K562 (cell line): ENCODE results near the gene DGKA. TPM values are rescaled to one million over a fixed set of nuclear protein-coding genes. Genes with fewer than 3 reads are reported as not detected.

Experiments used
- CBX8 ChIP-seq: fragments of 200-600 bp; sonication (generic); IDR thresholded peaks from 2 replicates; pipeline ENCODE4 v1.6.1; 2012; ENCODE audit warnings: borderline replicate concordance, mixed run types, low read depth, mild to moderate bottlenecking, moderate library complexity, mixed read lengths, low read length, control low read depth, inconsistent platforms; ENCODE audit not compliant: poor library complexity, severe bottlenecking; ENCODE audit errors: extremely low read depth
- MEF2D ChIP-seq: conservative IDR thresholded peaks from 2 replicates; pipeline ENCODE4 v1.6.1; 2016; ENCODE audit warnings: low read depth, missing genetic modification characterization, missing compliant biosample characterization
- REST ChIP-seq, 2 experiments: fragments of 450-650 bp; formaldehyde crosslinking in 1 of 2; IDR thresholded peaks; 2 replicates each; pipeline versions ENCODE4 v1.4.0 to v1.6.1; 2014 to 2020; ENCODE audit warnings: mild to moderate bottlenecking in 2 of 2, borderline replicate concordance in 1 of 2, low read depth in 1 of 2
- ZNF79 ChIP-seq: fragments of 250-450 bp; sonication (Bioruptor Pico); IDR thresholded peaks from 2 replicates; pipeline ENCODE4 v1.4.0; 2020; ENCODE audit warnings: low read depth, mild to moderate bottlenecking, moderate library complexity
- polyA plus RNA-seq, 8 experiments: library from polyadenylated mRNA; depleted of rRNA in 4 of 8; stranded (reverse) in 5 of 8; unstranded in 3 of 8; fragments of >200 nt; fragmentation: Nextera tagmentation in 2 of 8; fragmentation: Illumina TruSeq in 1 of 8; extraction: Ambion mirVana in 2 of 8; extraction: Trizol in 1 of 8; gene quantifications; 2 replicates each; pipeline versions ENCODE4 v1.2.1 to v1.2.3, GENCODE V29; 2011 to 2014; ENCODE audit warnings: inconsistent platforms in 1 of 8, missing spikeins in 1 of 8
- total RNA-seq, 7 experiments: library from RNA; depleted of rRNA in 6 of 7; stranded (reverse); fragments of >200 nt in 6 of 7; fragmentation: Illumina TruSeq in 2 of 7; extraction: Trizol in 2 of 7; gene quantifications; 2 replicates each; pipeline versions ENCODE4 v1.2.1 to v1.2.3, GENCODE V29; 2011 to 2021; ENCODE audit warnings: low replicate concordance in 1 of 7
- TF ChIP-seq, protein P1 (sequence below): sonication (generic); formaldehyde crosslinking; IDR thresholded peaks from 2 replicates; pipeline ENCODE4 v1.8.0; 2023; ENCODE audit warnings: missing genetic modification reagents, mild to moderate bottlenecking, borderline replicate concordance
- TF ChIP-seq, protein P2 (sequence below): fragments of 250-450 bp; sonication (Bioruptor Pico); IDR thresholded peaks from 2 replicates; pipeline ENCODE4 v1.4.0; 2020; ENCODE audit warnings: mild to moderate bottlenecking, moderate library complexity, borderline replicate concordance

DGKA gene
- total and polyA plus RNA-seq, 9 of the 15 experiments (the other 6 are each of a cell fraction or from before 2014, with no cell fraction given), result 3.4 to 12.4 (median 6.2) TPM

DNA sequence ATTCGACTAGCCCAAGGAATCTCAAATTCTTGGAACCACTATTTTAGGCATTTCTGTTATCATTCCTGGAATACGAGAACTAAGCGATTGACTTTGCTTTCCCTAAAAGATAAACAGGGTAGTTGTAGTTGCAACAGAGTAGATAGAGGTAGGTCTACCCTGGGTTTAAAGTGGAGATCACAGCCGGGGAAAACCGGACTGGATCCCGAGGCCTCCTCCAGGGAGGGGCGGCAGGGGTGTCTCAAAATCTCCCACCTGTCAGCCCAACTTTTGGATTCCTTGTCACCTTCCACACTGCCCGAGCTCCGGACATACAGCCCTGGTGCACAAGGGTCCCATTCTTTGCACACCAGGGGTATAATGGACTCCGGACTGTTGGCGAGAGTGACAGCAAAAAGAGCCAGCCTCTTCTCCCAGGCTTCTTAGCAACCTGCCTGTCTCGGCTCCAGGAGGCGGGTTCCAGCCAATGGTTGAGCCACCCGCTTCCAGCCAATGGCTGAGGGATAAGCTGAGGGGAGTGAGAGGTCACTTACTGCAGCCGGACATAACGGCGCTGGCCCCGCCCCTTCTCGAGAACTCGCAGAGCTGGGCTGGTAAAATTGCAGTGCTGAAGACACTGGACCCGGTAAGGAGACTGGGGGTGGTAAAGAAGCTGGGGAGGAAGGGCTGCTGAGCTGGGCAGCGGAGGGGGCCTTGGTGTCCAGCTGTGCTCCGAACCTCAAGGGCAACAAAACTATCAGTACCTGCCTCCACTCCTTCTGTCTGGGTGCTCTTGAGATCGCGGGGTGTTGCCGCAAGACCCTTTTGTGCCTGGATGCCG, 66.0 kb downstream of the DGKA start, which contains the start of gene SUOX (continued):
- TF ChIP-seq REST (IDR thresholded peaks at IDR 0.05; ENCODE audit: borderline replicate concordance), result peak; percentile 71
- no peak for TF ChIP-seq REST (CRISPR knock-in tag; IDR thresholded peaks at IDR 0.05; ENCODE audit: low read depth)
- no peak for TF ChIP-seq ZNF79
- TF ChIP-seq CBX8, result no peak
- TF ChIP-seq, protein P1, sequence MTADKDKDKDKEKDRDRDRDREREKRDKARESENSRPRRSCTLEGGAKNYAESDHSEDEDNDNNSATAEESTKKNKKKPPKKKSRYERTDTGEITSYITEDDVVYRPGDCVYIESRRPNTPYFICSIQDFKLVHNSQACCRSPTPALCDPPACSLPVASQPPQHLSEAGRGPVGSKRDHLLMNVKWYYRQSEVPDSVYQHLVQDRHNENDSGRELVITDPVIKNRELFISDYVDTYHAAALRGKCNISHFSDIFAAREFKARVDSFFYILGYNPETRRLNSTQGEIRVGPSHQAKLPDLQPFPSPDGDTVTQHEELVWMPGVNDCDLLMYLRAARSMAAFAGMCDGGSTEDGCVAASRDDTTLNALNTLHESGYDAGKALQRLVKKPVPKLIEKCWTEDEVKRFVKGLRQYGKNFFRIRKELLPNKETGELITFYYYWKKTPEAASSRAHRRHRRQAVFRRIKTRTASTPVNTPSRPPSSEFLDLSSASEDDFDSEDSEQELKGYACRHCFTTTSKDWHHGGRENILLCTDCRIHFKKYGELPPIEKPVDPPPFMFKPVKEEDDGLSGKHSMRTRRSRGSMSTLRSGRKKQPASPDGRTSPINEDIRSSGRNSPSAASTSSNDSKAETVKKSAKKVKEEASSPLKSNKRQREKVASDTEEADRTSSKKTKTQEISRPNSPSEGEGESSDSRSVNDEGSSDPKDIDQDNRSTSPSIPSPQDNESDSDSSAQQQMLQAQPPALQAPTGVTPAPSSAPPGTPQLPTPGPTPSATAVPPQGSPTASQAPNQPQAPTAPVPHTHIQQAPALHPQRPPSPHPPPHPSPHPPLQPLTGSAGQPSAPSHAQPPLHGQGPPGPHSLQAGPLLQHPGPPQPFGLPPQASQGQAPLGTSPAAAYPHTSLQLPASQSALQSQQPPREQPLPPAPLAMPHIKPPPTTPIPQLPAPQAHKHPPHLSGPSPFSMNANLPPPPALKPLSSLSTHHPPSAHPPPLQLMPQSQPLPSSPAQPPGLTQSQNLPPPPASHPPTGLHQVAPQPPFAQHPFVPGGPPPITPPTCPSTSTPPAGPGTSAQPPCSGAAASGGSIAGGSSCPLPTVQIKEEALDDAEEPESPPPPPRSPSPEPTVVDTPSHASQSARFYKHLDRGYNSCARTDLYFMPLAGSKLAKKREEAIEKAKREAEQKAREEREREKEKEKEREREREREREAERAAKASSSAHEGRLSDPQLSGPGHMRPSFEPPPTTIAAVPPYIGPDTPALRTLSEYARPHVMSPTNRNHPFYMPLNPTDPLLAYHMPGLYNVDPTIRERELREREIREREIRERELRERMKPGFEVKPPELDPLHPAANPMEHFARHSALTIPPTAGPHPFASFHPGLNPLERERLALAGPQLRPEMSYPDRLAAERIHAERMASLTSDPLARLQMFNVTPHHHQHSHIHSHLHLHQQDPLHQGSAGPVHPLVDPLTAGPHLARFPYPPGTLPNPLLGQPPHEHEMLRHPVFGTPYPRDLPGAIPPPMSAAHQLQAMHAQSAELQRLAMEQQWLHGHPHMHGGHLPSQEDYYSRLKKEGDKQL, result no peak
- TF ChIP-seq, protein P2, sequence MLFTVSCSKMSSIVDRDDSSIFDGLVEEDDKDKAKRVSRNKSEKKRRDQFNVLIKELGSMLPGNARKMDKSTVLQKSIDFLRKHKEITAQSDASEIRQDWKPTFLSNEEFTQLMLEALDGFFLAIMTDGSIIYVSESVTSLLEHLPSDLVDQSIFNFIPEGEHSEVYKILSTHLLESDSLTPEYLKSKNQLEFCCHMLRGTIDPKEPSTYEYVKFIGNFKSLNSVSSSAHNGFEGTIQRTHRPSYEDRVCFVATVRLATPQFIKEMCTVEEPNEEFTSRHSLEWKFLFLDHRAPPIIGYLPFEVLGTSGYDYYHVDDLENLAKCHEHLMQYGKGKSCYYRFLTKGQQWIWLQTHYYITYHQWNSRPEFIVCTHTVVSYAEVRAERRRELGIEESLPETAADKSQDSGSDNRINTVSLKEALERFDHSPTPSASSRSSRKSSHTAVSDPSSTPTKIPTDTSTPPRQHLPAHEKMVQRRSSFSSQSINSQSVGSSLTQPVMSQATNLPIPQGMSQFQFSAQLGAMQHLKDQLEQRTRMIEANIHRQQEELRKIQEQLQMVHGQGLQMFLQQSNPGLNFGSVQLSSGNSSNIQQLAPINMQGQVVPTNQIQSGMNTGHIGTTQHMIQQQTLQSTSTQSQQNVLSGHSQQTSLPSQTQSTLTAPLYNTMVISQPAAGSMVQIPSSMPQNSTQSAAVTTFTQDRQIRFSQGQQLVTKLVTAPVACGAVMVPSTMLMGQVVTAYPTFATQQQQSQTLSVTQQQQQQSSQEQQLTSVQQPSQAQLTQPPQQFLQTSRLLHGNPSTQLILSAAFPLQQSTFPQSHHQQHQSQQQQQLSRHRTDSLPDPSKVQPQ (CRISPR knock-in tag), result no peak
- 0 out of 2 replicates have a peak, but pooled peaks have one; percentile 42 for TF ChIP-seq MEF2D (tag)
